NCI-H2107 (cell line): ENCODE data around the gene MXRA8.

Experiments
- DNase-seq: peaks from one replicate; lab custom pipeline; 2025; lab: John Stamatoyannopoulos, UW

The MXRA8 gene

DNA sequence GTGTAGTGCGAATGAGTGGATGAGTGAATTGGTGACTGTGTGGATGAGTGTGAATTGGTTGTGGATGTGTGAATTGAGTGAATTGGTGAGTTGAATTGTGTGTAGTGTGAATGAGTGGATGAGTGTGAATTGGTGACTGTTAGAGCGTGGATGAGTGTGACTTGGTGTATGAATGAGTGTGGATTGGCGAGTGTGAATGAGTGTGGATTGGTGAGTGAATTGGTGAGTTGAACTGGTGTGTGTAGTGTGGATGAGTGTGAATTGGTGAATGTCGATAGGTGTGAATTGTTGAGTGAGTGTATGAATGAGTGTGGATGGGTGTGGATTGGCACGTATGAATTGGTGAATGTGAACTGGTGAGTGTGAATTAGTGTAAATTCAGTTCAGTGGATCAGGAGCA is 9.0 kb upstream of the MXRA8 start:
- no peak for DNase-seq

DNA sequence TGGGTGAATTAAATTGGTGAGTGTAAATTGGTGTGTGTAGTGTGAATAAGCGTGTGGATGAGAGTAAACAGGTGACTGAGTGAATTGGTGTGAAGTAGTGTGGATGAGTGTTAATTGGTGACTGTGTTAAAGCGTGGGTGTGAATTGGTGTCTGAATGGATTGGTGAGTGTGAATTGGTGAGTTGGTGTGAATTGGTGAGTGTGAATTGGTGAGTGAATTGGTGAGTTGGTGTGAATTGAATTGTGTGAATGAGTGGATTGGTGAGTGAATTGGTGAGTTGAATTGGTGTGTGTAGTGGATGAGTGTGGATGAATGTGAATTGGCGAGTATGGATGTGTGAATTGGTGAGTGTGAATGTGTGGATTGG is 8.3 kb upstream of the MXRA8 start:
- DNase-seq, result no peak

DNA sequence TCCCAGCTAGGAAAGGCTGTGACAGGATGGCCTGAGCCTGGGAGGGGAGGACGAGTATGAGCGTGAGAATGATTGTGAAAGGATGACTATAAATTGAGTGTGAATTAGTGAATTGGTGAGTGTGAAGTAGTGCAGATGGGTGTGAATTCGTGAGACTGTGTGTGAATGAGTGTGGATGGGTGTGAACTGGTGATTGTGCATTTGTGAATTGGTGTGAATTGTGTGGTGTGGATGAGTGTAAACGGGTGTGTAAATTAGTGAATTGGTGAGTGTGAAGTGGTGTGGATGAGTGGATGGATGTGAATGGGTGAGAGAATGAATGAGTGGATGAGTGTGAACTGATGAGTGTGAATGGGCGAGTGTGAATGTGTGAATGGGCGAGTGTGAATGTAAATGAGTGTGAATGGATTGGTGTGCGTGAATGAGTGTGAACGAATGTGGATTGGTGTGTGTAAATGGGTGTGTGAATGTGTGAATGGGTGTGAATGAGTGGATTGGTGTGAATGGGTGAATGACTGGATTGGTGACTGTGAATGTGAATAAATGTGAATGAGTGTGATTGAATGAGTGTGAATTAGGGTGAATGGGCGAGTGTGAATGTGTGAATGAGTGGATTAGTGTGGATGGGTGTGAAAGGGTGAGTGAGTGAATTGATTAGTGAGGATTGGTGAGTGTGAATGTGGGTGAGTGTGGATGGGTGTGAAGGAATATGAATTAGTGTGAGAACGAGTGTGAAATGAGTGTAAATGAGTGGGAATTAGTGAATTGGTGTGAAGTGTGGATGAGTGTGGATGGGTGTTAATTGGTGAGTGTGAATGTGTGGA is 7.7 kb upstream of the MXRA8 start:
- no peak for DNase-seq

DNA sequence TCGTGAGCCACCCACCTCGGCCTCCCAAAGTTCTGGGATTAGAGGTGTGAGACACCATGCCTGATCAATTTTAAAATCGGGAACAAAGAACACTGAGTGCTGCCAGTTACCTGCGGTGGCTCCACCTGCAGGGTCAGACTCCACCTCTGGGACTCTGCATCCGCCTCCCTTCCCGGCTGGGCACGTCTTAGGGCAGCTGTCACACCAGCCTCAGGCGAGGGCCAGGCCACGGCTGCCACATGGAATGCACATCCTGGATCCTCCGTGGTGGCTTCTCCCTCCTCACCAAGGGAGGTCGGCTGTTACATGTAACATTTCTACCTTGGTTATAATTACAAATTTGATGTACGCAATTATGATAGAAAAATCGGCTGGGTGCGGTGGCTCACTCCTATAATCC is 5.9 kb upstream of the MXRA8 start:
- no peak for DNase-seq

DNA sequence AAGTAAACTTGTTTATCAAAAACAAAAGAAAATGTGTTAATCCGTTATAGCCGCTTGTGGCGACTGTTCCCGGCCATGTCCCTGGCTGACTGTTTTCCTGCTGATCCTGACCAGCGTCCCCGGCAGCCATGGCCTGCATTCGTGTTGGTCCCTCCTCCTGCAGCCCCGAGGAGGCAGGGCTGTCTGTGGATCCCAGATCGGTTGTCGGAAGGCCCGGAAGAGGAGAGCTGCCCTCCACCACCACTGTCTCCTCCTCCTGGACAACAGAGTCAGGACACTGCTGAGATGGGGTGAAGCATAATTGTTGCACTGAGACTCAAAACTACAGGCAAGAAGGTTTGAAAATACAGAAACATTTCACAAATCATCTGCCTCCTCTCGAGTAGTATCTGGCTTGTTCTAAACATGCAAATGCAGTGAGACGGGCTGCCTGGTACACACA is 3.6 kb upstream of the MXRA8 start:
- no peak for DNase-seq

DNA sequence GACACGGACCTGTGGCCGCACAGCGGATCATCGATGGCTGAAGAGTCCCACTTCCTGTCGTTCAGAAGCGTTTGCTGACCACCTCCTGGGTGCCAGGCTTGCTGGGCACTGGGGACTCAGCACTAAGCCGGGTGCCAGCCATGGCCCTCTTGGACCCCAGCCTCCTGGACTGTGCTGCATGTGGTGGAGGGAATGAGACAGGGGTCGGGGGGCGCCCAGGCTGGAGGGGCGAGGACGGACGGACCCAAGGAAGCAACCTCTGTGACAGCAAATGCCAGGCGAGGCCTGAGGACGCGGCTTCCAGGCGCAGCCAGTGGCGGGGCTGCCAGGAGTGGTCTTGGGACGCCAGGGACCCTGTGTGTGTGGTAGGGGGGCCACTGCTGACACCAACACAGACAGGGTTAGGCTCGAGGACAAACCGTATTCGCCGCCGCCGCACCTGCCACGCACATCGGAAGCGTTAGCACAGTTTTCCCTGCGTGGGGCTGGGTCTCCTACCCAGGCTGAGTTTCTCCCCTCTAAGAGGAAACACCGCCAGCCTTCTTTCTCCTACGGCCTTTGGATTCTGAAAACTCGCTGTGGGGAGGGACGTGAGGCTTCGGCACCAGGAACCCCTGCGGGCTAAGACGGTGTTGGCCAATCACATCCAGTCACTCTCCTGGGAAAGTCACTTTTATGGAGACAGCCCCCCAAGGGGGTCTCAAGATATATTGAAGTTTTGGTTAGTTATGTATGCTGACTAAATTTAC is 3.1 kb upstream of the MXRA8 start:
- DNase-seq, result no peak

DNA sequence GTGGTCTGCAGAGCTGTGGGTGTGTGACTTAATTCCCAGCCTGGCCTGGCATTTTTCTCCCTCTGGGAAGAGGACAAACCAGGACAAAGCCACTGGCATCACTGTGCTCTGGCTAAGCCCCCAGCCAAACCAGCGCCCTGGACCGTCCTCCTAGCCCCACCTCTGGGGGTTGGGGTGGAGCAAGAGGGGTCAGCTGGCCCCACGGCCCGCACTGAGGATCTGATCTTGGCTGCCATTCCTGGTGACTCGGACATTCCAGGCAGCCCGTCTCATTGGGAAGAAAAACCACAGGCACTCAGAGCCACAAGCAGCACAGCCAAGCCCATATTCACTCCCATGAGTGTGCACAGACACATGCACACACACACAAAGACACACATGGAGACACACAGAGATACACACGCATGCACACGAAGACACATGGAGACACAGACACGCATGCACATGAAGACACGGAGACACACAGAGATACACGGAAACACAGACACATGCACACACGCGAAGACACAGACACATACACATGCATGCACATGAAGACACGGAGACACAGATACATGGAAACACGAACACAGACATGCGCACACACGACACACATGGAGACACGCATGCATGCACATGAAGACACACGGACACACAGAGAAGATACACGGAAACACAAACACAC is 2.3 kb upstream of the MXRA8 start:
- DNase-seq, result no peak

DNA sequence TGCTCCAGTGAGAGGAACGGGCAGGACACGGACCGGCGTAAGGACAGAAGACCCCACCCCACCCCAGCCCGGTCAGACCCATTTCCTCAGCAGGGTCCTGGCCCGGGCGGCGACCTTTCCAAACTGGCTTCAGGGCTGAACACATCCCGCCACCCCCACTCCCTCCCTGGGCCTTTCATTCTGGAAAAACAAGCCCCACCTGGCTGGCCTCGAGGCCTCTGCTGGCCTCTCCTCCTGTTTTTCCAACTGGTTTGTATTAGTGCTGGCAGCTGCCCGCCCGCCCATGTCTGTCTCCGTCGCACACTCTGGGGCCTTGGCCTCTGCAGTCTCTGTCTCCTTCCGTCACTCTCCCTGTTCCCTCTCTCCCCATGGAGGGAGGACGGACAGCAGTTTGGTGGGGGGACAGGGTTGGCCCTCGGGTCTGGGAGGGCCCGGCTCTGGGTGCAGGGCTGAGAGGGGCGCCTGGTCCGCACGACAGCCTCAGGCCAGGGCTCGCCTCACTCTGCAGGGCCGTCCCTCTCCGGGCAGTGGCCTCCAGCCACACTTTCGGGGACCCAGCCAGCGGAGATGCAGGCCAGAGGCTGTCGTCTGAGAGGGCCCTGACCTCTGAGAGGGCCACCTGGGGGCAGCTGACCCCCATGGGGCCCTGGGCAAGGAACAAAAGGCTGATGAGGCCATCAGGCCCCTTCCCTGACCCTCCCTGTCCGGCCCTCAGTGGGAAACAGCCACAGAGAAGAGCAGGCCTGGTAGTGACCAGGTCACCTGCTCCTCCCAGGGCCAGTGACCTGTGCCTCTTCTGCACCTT is 1.5 kb upstream of the MXRA8 start:
- no peak for DNase-seq

DNA sequence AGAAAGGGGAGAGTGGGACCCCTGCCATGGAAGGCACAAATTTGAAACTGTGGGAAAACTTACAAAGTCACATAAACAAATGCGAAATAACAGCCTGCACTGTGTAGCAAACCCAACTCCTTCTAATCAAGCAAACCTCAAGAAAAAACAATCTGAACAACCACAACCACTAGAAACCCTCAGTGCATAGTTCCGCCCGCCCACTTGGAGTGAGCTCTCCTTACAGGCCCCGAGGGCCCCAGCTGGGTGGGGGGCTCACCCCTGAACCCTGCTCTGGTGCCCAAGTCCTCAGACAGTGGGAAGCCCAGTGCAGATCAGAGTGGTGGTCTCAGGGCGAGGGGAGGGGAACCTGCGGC is 931 bp upstream of the MXRA8 start:
- DNase-seq, result no peak

DNA sequence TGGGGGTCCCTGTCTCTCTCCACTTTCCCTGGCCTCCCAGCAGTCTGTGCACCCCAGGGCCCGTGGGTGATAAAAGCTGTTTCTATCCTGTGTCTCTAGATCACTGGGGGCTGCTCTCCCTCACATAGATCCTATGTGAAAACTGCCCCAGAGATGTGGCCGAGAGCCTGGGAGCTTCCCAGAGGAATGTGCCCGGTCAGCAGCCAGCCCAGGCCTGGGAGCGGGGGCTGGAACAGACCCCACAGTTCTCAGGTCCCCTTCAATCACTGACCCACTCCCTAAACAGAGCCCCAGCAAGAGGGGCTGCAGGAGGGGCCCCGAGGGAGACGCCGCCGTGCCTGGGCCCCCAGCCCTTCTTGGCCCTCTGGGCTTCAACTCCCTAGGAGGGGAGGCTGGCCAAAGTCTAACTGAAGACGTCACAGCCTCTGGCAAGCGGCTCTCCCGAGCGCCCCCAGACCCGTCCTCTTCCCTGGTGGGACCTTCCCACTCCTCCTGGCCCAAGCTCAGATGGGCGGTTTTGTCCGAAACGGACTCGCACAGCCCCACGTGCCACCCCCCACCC is 403 bp downstream of the MXRA8 start:
- no peak for DNase-seq

DNA sequence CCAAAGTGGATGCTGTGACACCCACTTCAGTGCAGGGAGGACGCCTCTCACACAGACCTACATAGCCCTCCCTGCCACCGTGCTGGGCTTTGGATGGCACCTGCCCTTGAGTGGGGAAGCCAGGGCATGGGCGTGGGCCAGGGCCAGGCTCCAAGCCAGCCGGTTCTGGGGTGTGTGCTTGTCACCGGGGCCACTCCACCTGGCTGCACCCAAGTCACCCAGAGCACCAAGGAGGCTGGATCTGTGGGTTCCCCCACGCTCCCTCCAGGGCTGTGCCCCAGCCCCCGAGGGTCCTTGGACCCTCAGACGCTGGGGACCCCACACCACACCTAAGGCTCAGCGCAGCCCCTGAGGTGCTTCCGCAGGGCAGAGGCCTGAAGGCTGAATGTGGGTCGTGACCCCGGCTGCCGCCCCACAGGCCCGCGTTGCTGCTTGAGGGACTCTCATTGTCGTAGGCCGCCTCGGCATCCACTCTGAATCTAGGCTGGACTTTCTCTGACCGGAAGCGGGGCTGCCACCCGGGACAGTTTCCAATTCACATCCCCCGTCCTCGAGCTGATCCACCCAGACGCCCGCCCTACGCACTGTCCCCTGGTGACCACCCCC is 1.5 kb downstream of the MXRA8 start:
- no peak for DNase-seq

DNA sequence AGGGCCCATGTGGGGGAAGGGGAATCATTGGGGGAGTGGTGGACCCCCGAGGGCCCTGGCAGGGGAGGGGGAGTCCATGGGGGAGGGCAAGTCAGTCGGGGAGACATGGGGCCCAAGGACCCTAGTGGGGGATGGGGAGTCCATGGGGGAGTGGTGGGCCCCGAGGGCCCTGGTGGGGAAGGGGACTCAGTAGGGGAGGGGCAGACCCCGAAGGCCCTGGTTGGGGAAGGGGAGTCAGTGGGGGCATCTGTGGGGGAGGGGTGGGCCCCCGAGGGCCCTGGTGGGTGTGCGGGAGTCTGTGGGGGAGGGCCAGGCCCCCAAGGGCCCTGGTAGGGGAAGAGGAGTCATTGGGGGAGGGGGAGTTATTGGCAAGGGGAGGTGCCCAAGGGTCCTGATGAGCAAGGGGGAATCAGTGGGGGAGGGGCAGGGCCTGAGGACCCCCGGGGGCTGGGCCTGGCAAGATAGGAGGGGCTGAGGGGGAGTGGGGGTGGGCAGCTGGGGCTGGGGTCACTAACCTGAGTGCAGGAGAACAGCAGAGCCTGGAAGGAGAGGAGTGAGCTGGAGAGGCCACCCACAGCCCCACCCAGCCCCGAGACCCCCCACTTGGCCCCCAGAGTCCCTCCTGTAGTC is 2.1 kb downstream of the MXRA8 start:
- no peak for DNase-seq

DNA sequence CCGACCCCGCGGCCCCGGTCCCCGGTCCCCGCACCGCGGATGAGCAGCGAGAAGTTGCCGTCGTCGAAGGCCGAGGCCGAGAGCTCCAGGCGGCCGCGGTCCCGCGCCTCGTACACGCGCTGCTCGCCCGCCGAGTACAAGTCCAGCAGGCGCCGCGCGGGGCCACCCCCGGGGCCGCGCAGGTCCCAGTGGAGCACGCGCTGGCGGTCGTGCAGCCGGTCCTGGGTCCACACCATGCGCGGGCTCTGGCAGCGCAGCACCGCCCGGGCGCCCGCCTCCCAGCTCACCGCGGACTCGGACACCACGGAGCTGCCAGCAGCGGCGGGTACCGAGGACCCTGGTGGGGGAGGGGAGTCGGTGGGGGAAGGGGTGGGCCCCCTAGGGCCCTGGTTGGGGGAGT is 2.9 kb downstream of the MXRA8 start:
- DNase-seq, result no peak

DNA sequence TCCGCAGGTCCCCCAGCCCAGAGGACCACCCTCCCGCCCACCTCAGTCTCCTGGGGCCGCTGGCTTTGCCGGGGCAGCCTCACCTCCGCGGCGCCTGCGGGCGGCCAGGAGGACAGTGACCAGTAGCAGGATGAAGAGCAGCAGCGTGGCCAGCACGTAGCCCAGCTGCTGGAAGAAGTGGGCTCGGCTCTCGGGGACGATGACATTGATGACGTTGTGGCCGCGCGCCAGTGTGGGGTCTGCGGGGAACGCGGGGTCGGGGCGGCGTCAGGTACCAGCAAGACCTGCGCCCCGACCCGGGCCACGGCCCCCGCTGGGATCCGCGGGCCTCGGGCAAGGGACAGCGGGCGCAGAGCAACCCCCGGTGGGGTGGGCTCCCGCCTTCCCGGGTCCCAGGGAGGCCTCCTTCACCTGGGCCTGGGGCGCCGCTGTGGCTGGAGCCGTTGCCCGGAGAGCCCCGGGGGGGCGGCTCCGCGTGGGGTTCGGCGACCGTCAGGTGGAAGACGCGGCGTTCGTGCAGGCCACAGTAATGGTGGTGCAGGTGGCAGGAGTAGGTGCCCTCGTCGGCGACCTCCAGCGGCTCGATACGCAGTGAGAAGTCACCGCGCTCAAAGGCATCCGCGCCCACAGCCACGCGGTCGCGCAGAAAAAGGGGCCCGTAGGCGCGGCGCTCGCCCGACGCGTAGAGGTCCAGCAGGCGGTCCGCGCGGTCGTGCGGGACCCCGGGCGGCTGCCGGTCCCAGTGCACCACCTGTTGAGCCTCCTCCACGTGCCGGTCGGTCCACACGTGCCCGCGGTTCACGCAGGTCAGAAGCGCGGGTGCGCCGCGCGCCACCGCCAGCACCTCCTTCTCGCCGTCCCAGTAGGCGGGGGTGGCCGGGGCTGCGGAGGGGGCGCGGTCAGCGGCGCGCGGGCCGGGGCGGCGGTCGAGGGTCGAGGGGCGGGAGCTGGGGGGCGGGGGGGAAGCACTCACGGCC is 3.8 kb downstream of the MXRA8 start:
- no peak for DNase-seq

DNA sequence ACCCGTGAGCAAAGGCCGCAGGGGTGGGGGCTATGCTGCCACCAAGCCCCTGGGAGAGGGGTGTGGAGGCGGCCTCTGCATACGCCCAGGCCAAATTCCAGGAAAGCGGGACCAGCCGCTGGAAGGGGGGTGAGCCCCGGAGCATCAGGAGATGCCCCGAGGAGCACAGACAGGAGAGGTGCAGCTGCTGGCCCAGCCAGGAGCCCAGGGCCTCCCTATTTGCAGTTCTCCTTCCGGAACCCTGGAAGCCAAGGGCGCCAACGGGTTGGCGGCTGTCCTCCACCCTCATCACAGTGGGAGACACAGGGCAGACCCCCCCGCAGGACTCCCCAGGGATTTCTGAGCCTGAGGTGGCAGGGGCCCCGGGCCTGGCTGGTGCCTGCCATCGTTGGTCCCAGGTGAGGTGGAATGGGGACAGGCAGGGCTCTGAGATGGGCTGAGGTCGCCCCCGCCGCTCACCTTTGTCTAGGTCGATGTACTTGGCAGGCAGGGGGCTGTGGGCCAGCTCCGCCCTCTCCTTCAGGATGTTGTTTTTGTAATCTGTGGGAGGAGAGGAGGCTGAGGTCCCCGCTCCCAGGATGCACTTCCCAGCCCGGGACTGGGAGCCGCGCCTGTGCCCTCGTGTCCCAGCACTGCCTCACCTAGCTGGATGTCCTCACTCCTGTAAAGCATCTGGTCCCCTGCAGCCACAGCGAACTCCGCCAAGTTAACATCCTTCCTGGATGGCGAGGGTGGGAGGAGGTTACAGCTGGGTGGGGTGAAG is 4.8 kb downstream of the MXRA8 start:
- DNase-seq, result no peak

DNA sequence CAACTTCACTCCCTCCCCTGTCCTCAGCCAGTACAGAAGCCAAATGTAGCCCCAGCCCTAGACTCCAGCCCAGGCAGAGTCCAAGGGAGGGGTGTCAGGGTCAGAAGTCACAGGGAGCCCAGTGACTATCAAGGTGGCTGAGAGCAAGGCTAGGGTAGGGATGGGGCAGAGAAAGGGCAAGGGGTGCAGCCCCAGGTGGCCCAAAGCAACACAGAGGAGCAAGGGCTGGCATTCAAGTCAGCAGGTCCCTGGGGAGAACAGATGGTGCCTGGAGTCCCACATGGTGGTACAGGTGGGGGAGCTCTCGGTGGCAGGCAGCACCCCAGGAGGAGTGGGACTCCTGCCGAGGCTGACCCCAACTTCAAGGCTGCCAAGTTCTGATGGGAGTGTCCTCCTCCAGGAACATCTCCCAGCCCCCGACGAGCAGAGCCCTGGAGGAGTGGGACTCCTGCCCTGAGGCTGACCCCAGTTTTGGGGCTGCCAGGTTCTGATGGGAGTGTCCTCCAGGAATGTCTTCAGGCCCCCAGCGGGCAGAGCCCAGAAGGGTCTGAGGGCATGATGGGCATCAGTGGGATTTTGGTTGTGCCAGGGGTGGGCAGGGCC is 5.5 kb downstream of the MXRA8 start:
- no peak for DNase-seq

DNA sequence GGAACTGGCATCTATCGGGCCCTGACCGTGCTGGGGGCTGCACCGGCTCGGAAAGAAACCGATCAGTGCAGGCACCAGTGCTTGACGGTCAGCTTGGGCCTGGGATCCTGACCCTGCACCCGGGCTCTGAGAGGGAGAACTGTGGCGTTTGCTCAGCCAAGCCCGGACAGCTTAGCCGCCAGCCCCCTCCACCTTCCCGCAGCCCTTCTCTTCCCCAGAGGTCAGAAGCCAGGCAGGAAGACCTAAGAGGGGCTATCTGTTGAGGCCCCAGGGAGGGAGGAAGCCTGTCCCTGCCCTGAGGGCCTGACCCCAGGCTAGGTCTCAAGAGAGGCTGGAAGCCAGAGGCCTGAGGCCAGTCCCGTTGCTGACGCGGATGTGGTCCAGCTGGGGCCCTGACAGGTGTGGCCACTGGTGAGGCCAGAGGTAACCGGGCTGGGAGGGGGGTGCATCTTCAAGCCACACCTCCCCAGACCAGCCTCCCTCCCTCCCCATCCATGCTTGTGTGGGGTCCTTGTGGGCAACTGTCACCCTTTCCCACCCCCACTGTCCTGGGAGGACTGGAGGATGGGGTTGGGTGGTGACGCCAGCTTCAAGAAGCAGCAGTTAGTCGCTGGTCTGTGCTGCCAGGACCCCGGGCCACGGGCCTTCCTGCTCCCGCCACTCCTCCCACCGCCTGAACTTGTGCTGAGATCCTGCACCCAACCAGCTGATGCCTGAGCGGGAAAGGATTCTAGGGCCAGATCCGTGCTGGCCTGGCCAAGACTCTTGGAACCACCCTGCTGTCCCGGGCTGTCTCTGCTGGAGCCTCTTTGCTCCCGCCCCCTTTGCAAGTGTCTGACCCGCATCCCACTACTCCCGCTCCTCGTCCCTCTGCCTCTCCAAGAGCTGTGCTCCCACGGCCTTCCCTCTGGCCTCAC is 6.6 kb downstream of the MXRA8 start:
- no peak for DNase-seq
